Adrenal gland (tissue), 19 donors: ENCODE measurements around the gene NUCB1. TPM values are rescaled to one million over a fixed set of nuclear protein-coding genes. Genes with fewer than 3 reads are reported as not detected.

Experiments
- DNase-seq, 7 donors: peaks; one replicate each; pipeline ENCODE4 v3.0.0-alpha.2; 2019 to 2020
- H3K27ac ChIP-seq, 5 donors: fragments of 200-600 bp; sonication (generic) in 4 of 5; 1 replicate in 3 of 5; 2 replicates in 2 of 5; pipeline versions ENCODE4 v1.5.1 to v1.8.0; 2016 to 2020; ENCODE audit warnings: mild to moderate bottlenecking in 1 of 5
- H3K27me3 ChIP-seq: fragments of 200-600 bp; 2 replicates; pipeline ENCODE4 v1.8.0; 2021
- H3K36me3 ChIP-seq, 2 donors: fragments of 200-600 bp; replicated peaks in 1 of 2; 1 replicate in 1 of 2; 2 replicates in 1 of 2; pipeline versions ENCODE4 v1.5.1 to v1.8.0; 2018 to 2022
- H3K4me1 ChIP-seq, 2 donors: fragments of 200-600 bp; replicated peaks in 1 of 2; 1 replicate in 1 of 2; 2 replicates in 1 of 2; pipeline versions ENCODE4 v1.5.1 to v1.8.0; 2018 to 2021
- H3K4me3 ChIP-seq, 4 donors: fragments of 200-600 bp; sonication (generic) in 3 of 4; one replicate each; pipeline ENCODE4 v1.5.1; 2016 to 2018
- H3K9me3 ChIP-seq, 3 donors: fragments of 200-600 bp; sonication (generic) in 1 of 3; replicated peaks in 1 of 3; 1 replicate in 2 of 3; 2 replicates in 1 of 3; pipeline versions ENCODE4 v1.5.1 to v1.8.0; 2016 to 2021
- POLR2A ChIP-seq, 2 donors: fragments of 450-650 bp; IDR thresholded peaks; one replicate each; pipeline ENCODE4 v1.6.1; 2017; ENCODE audit warnings: antibody characterized with exemption in 2 of 2, mild to moderate bottlenecking in 2 of 2, moderate library complexity in 1 of 2
- WGBS, 4 donors: extraction: QIAGEN DNeasy Blood & Tissue Kit in 2 of 4; methylation state at CpG; one replicate each; pipeline versions ENCODE4 v1.1.5 to v1.1.7; 2013 to 2017; 5-methylcytosine and 5-hydroxymethylcytosine counted together
- intact Hi-C, 2 donors: fragments of 100-400 bp; cut with DNase I; formaldehyde crosslinking; loops; one replicate each; pipeline versions ENCODE4 v1.14.1 to v1.15.0; 2022 to 2023
- long read RNA-seq, 10 donors: library from polyadenylated mRNA in 3 of 10; unstranded in 2 of 10; stranded (forward) in 1 of 10; transcript quantifications; one replicate each; pipeline ENCODE4 v2.0.0 and lab custom pipeline, GENCODE V29; 2021 to 2026
- polyA plus RNA-seq, 3 donors: library from polyadenylated mRNA; stranded (reverse); fragments of 200-250 nt in 2 of 3; fragments of 350-450 nt in 1 of 3; fragmentation: Illumina TruSeq in 1 of 3; extraction: RNeasy Lipid Tissue Mini Kit (QIAGEN cat#74804) in 1 of 3; gene quantifications; one replicate each; pipeline ENCODE4 v1.2.3, GENCODE V29; 2013 to 2014
- total RNA-seq, 9 donors: library from RNA; depleted of rRNA in 4 of 9; stranded (reverse); fragments of >200 nt in 4 of 9; fragments of 120-200 nt in 1 of 9; fragmentation: NEBNext Ultra II Directional in 1 of 9; extraction: Animal tissue kit (Norgen Biotek cat#: 25700) in 1 of 9; gene quantifications; one replicate each; pipeline versions ENCODE4 v1.1.0 to v1.2.4, GENCODE V29; 2013 to 2023
- TF ChIP-seq, protein P1 (sequence below), 6 experiments: fragments of 450-650 bp in 4 of 6; fragments of 200-600 bp in 2 of 6; sonication (generic) in 1 of 6; IDR thresholded peaks; 1 replicate in 5 of 6; 2 replicates in 1 of 6; pipeline versions ENCODE4 v1.5.1 to v1.8.0; 2016 to 2021; ENCODE audit warnings: antibody characterized with exemption in 6 of 6, mild to moderate bottlenecking in 2 of 6, moderate library complexity in 1 of 6
- donor health status: healthy with polysubstance abuse.
- donor health status: Bipolar disorder and iron deficiency.
- donor health status: DM: yes; HTN: yes; CAD: no.
- donor health status: DM: no; HTN: no; CAD: no.
- donor health status: DM: no; HTN: no; CAD: no.
- donor health status: DM: yes; HTN: yes; CAD: no.

NUCB1 gene
- 100 to 1,000 TPM; 117 to 581 (median 289) TPM for total RNA-seq
- 100 to 1,000 TPM in 2 of 3 donors, 10 to 100 TPM in 1; 98.8 to 189 (median 175) TPM for polyA plus RNA-seq
- long read RNA-seq, donor 1, partial matches to known transcripts: 28 of 31 reads
- long read RNA-seq, donor 1, other reads (novel, unspliced or antisense): 0 of 31 reads
- long read RNA-seq, donor 2, transcript NUCB1-201 (13 exons, 2,668 nt): major isoform, 5 of 22 reads
- long read RNA-seq, donor 2, partial matches to known transcripts: 15 of 22 reads
- long read RNA-seq, donor 2, other reads (novel, unspliced or antisense): 0 of 22 reads
- long read RNA-seq, donor 3, partial matches to known transcripts: 33 of 36 reads
- long read RNA-seq, donor 3, other reads (novel, unspliced or antisense): 0 of 36 reads
- long read RNA-seq, donor 4, transcript NUCB1-201 (13 exons, 2,668 nt): major isoform, 79 of 108 reads
- long read RNA-seq, donor 4, partial matches to known transcripts: 24 of 108 reads
- long read RNA-seq, donor 4, other reads (novel, unspliced or antisense): 5 of 108 reads
- long read RNA-seq, donor 5, transcript NUCB1-201 (13 exons, 2,668 nt): major isoform, 678 of 828 reads
- long read RNA-seq, donor 5, partial matches to known transcripts: 114 of 828 reads
- long read RNA-seq, donor 5, other reads (novel, unspliced or antisense): 35 of 828 reads
- long read RNA-seq, donor 6, transcript NUCB1-201 (13 exons, 2,668 nt): major isoform, 57 of 88 reads
- long read RNA-seq, donor 6, partial matches to known transcripts: 17 of 88 reads
- long read RNA-seq, donor 6, other reads (novel, unspliced or antisense): 14 of 88 reads
- long read RNA-seq, donor 7, partial matches to known transcripts: 0 of 2 reads
- long read RNA-seq, donor 7, other reads (novel, unspliced or antisense): 0 of 2 reads
- long read RNA-seq, donor 8, transcript NUCB1-201 (13 exons, 2,668 nt): major isoform, 27 of 68 reads
- long read RNA-seq, donor 8, partial matches to known transcripts: 34 of 68 reads
- long read RNA-seq, donor 8, other reads (novel, unspliced or antisense): 0 of 68 reads
- long read RNA-seq, donor 9, partial matches to known transcripts: 0 of 1 reads
- long read RNA-seq, donor 9, other reads (novel, unspliced or antisense): 0 of 1 reads
- long read RNA-seq, donor 10, transcript NUCB1-201 (13 exons, 2,668 nt): major isoform, 15 of 16 reads
- long read RNA-seq, donor 10, partial matches to known transcripts: 0 of 16 reads
- long read RNA-seq, donor 10, other reads (novel, unspliced or antisense): 0 of 16 reads

DNA sequence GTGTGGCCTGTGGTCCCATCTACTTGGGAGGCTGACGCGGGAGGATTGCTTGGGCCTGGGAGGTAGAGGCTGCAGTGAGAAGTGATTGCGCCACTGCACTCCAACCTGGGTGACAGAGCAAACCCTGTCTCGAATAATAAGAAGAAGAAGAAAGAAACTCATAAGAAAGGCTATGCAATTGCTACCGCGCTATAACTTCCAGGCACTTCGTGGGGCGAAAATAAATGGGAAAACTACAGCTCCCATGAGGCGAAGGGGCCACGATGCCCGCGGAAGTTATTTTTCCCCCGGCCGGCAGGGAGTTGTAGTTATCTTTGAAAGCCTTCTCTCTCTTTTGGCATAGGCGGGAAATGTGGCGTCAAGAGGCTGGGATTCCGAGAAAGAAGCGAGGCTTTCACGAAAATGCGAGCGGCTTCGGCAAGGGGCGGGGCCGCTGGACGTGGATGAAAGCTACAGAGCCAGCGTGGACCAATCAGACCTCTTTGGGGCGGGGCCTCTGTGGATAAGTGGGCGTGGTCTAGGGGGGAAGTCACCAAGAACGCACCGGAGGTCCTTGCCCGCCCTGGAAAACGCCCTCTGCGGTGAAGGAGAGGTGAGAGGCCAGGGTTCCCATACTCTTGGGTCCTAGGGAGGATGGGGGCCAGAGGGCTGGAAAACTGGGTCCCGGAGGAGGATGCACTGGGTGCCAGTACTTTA is at the start of gene NUCB1:
TSS of gene NUCB1 (plus strand) at position 532 of the 696 bp plus-strand sequence. CDS start 485 bp downstream, outside the sequence.
- intact Hi-C loops: no loop called here
- peak within 1 kb of the TSS; percentile 39 to 90 (median 77) for H3K27ac ChIP-seq
- no peaks in the 10 kb centered on the region for H3K9me3 ChIP-seq
- TF ChIP-seq, protein P1, sequence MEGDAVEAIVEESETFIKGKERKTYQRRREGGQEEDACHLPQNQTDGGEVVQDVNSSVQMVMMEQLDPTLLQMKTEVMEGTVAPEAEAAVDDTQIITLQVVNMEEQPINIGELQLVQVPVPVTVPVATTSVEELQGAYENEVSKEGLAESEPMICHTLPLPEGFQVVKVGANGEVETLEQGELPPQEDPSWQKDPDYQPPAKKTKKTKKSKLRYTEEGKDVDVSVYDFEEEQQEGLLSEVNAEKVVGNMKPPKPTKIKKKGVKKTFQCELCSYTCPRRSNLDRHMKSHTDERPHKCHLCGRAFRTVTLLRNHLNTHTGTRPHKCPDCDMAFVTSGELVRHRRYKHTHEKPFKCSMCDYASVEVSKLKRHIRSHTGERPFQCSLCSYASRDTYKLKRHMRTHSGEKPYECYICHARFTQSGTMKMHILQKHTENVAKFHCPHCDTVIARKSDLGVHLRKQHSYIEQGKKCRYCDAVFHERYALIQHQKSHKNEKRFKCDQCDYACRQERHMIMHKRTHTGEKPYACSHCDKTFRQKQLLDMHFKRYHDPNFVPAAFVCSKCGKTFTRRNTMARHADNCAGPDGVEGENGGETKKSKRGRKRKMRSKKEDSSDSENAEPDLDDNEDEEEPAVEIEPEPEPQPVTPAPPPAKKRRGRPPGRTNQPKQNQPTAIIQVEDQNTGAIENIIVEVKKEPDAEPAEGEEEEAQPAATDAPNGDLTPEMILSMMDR (IDR thresholded peaks at IDR 0.05): peak in 5 of 6 experiments; percentile 29 to 54 (median 43)
- peak in 1 of 2 donors; percentile 56 for TF ChIP-seq POLR2A (IDR thresholded peaks at IDR 0.05)
- peaks cover 0 to 8% of the 10 kb centered on the region in 2 donors for H3K36me3 ChIP-seq
- peak within 1 kb of the TSS in 3 of 4 donors; percentile 69 to 83 (median 79) for H3K4me3 ChIP-seq
- peaks cover 2 to 16% of the 10 kb centered on the region in 2 donors for H3K4me1 ChIP-seq
- DNase-seq: peak; percentile 98 to 100 (median 100)
- H3K27me3 ChIP-seq: no peaks in the 10 kb centered on the region
- 7 to 9% (median 8%) methylated on average over 27 to 34 of the region's 34 CpGs for WGBS, 4 donors

DNA sequence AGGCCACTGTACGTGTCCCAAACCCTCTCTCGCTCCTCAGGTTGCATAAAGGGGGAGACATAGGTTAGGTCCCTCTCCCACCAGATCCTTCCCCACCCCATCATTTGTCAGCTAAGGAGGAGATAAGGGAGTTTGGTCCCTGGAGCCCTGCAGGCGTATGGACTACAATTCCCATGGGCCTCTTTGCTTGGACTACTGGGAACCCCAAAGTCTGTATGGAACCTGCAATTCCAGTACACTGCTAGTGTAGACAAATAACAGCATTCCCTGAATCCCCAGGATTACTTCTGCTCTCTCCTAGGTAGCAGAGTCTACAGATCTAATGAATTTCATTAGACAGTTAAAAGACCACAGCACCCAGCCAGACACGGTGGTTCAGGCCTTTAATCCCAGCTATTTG is 47.8 kb upstream of the NUCB1 start:
- intact Hi-C loops: no loop called here
- no peak for DNase-seq
- TF ChIP-seq POLR2A (IDR thresholded peaks at IDR 0.05): no peak
- TF ChIP-seq, protein P1 (IDR thresholded peaks at IDR 0.05): no peak
- H3K27ac ChIP-seq: no peak overlapping the region
- no peaks in the 10 kb centered on the region for H3K9me3 ChIP-seq
- WGBS, 4 donors: 90 to 100% (median 94%) methylated on average over 4 of the region's 4 CpGs
- no peaks in the 10 kb centered on the region for H3K27me3 ChIP-seq
- H3K4me1 ChIP-seq: no peaks in the 10 kb centered on the region
- no peak overlapping the region for H3K4me3 ChIP-seq
- H3K36me3 ChIP-seq: peaks cover 0 to 9% of the 10 kb centered on the region in 2 donors

DNA sequence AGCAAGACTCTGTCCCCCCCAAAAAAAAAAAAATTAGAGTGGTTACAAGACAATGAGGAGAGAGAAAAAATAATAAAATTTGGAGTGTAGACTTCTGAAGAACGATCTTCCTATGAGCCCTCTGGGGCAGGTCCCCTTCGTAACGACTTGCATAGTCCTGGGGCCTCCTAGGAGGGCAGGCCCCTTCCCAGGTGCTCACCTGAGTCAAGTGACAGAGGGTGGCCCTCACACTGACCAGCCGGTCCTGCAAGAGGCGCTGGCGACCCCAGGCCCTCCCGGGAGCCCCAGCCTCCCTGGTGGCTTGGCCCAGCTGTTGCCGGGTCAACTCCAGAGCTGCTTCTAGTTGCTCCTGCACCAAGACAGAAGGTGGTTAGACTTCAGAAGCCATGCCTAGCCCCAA is 46.6 kb upstream of the NUCB1 start:
- H3K4me1 ChIP-seq: no peaks in the 10 kb centered on the region
- intact Hi-C loops: no loop called here
- no peaks in the 10 kb centered on the region for H3K27me3 ChIP-seq
- no peak for DNase-seq
- no peaks in the 10 kb centered on the region for H3K9me3 ChIP-seq
- H3K4me3 ChIP-seq: no peak overlapping the region
- no peak overlapping the region for H3K27ac ChIP-seq
- WGBS, 4 donors: 91 to 96% (median 93%) methylated on average over 6 to 8 of the region's 8 CpGs
- TF ChIP-seq POLR2A (IDR thresholded peaks at IDR 0.05): no peak
- TF ChIP-seq, protein P1 (IDR thresholded peaks at IDR 0.05): no peak
- peaks cover 0 to 3% of the 10 kb centered on the region in 2 donors for H3K36me3 ChIP-seq
